ENCODE measurements around the gene MYO5C.
"Not testable (repeated sequence)": the region's sequence is repeated elsewhere in the genome, so short reads cannot be mapped to it uniquely, and the experiment has no call there.

MYO5C gene

GRCh38 chr15:52171807-52172206 is 123.8 kb downstream of the MYO5C start:
- intact Hi-C loops (cut with DNase I; ENCODE audit: low total_unique reads): no loop called here
- Histone ChIP-seq H3K27ac (no peak overlapping the region), H3K27me3 (no peaks in the 10 kb centered on the region), H3K36me3 (no peaks in the 10 kb centered on the region), H3K4me1 (no peaks in the 10 kb centered on the region), H3K9me3 (no peaks in the 10 kb centered on the region), H3K4me3 (no peak overlapping the region)
- TF ChIP-seq CTCF (IDR thresholded peaks at IDR 0.05): no peak
- no peak for DNase-seq

- no peaks in the 10 kb centered on the region for H3K27me3 ChIP-seq
- DNase-seq: no peak
- H3K4me1 ChIP-seq: no peaks in the 10 kb centered on the region
- no peak for TF ChIP-seq CTCF (IDR thresholded peaks at IDR 0.05)
- no peaks in the 10 kb centered on the region for H3K36me3 ChIP-seq
- no peak overlapping the region for H3K4me3 ChIP-seq
- intact Hi-C loops (cut with DNase I; ENCODE audit: low total_unique reads): no loop called here
- no peaks in the 10 kb centered on the region for H3K9me3 ChIP-seq
- H3K27ac ChIP-seq: no peak overlapping the region
These were observed 124.2 kb downstream of the MYO5C start for GRCh38 chr15:52171386-52171785.

- H3K4me1 ChIP-seq; H3K27ac ChIP-seq; H3K36me3 ChIP-seq; H3K27me3 ChIP-seq; H3K4me3 ChIP-seq; intact Hi-C loops (cut with DNase I; ENCODE audit: low total_unique reads); H3K9me3 ChIP-seq; DNase-seq: not testable (repeated sequence)
These were observed 125.4 kb downstream of the MYO5C start for GRCh38 chr15:52170199-52170598.

GRCh38 chr15:52165494-52166131 is 130.0 kb downstream of the MYO5C start:
- DNase-seq; H3K4me3 ChIP-seq; H3K27ac ChIP-seq; H3K9me3 ChIP-seq; H3K4me1 ChIP-seq; H3K27me3 ChIP-seq; intact Hi-C loops (cut with DNase I; ENCODE audit: low total_unique reads): not testable (repeated sequence)
- peaks cover 8 to 25% (median 15%) of the 10 kb centered on the region in 3 donors for H3K36me3 ChIP-seq

- no peaks in the 10 kb centered on the region for H3K27me3 ChIP-seq
- no peaks in the 10 kb centered on the region for H3K4me1 ChIP-seq
- no peak for DNase-seq
- H3K36me3 ChIP-seq: peaks cover 8 to 28% (median 15%) of the 10 kb centered on the region in 3 donors
- no peak overlapping the region for H3K4me3 ChIP-seq
- TF ChIP-seq CTCF (IDR thresholded peaks at IDR 0.05): no peak
- intact Hi-C loops (cut with DNase I; ENCODE audit: low total_unique reads): no loop called here
- H3K9me3 ChIP-seq: peaks cover 0 to 2% (median 0%) of the 10 kb centered on the region in 3 donors
- H3K27ac ChIP-seq: no peak overlapping the region
These were observed 130.9 kb downstream of the MYO5C start for GRCh38 chr15:52164631-52165265.

GRCh38 chr15:52163321-52164190 is 132.0 kb downstream of the MYO5C start:
- TF ChIP-seq CTCF (IDR thresholded peaks at IDR 0.05): no peak
- intact Hi-C loops (cut with DNase I; ENCODE audit: low total_unique reads): no loop called here
- Histone ChIP-seq H3K9me3 (peaks cover 0 to 2% (median 0%) of the 10 kb centered on the region in 3 donors), H3K4me3 (no peak overlapping the region), H3K27me3 (no peaks in the 10 kb centered on the region), H3K27ac (no peak overlapping the region), H3K36me3 (peaks cover 8 to 35% (median 26%) of the 10 kb centered on the region in 3 donors), H3K4me1 (no peaks in the 10 kb centered on the region)
- no peak for DNase-seq

All from tibial artery (tissue), 4 donors.